ENCODE measurements around the gene ACTRT2.

Gene ACTRT2

DNA sequence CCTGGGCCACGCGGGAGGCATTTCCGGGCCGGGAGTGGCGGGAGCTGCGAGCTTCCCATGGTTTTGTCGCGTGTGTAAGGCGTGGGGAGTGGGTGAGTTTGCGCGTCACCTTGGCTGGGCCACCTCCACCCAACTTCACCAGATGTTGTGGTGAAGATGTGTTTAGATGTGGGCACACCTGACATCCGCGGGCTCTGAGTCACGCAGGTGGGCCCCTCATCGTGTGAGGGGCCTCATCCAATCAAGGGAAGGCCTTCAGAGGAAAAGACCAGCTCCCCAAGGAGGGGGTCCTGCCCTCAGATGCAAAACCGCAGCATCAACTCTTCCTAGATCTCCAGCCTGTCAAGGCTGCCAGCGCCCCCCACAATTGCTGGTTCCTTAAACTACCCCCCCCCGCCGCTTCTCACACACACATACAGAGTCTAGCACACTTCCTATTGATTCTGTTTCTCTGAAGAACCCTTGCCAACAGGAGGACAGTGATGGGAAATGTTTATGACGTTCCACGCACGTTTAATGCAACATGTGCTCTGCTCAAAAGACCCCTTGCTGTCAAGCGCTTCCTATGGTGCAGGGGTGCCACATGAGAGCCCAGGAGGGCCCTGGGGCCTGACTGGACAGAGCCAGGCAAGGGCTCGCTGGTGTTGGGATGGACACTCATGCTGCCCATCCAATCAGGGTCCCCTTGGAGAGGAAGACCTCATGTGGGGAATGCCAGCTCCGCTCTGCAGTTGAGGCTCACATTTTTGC is 11.9 kb downstream of the ACTRT2 start:
- no peak for DNase-seq

DNA sequence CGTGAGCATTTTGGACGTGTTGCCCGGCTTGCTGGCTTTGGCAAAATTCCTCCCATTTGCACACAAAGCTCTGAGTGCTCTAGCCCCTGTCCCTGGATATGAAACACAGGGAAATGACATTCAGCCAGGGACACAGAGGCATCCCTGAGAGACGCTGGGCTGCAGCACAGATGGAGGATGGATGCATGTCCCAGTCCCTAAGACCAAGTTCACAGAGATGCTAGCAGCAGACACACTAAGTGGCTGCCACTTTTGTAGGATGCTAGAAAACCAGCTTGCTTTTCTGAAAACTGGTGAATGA is 12.5 kb downstream of the ACTRT2 start:
- no peak for DNase-seq

DNA sequence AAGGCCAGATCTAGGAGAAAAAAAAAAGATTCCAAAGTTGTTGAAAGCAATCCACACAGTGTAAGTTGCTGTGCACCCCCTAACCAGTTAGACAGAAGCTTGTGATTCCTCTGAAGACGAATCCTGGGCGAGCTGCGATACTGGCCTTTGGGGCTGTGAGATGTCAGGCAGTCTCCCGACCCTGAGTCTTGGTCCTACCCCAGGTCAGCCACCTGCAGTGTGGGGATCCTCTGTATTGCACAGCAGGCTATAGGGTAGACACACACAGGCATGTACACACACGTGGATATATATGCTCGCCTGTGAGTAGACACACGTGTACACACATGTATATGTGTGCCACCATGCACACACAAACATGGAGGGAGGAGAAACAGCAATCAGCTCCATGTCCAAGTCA is 12.9 kb downstream of the ACTRT2 start:
- no peak for DNase-seq

DNA sequence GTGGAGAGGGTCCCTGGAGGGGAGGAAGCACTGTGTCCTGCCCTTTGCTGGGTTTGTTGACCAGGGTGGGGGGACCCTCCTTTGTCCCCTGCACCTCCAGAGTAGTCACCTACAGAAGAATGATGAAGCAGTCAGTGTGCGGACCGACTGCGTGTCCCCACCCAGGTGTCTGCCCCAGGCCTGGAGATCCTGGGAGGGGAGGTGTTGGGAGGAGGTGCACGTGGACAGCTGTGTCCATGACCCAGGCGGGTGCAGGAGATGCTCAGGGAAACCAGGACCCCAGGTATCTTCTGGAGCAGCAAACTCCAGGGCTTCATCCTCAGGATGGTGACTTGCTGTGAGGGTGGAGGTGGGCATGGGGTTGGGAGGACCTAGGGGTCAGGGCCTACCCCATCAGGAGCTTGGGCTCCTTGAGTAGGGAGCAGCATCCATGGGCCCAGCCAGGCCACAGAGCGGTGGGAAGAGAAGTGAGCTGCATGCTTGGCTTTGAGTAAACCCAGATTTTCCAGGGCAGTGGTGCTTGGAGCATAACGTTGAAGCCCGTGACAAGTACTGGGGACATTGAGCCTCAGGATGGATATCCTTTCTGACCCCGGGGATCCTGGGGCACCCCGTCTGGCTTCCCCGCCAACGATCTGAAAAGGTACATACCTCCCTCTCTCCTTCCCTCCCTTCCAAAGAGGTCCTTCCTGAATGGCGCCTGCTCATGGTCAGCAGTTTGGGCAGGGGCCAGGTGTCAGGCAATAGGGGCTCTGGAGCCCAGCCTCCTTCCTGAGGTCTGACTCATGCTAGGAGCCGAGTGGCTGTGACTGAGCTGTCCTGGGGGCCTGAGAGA is 13.7 kb downstream of the ACTRT2 start:
- DNase-seq, result no peak

DNA sequence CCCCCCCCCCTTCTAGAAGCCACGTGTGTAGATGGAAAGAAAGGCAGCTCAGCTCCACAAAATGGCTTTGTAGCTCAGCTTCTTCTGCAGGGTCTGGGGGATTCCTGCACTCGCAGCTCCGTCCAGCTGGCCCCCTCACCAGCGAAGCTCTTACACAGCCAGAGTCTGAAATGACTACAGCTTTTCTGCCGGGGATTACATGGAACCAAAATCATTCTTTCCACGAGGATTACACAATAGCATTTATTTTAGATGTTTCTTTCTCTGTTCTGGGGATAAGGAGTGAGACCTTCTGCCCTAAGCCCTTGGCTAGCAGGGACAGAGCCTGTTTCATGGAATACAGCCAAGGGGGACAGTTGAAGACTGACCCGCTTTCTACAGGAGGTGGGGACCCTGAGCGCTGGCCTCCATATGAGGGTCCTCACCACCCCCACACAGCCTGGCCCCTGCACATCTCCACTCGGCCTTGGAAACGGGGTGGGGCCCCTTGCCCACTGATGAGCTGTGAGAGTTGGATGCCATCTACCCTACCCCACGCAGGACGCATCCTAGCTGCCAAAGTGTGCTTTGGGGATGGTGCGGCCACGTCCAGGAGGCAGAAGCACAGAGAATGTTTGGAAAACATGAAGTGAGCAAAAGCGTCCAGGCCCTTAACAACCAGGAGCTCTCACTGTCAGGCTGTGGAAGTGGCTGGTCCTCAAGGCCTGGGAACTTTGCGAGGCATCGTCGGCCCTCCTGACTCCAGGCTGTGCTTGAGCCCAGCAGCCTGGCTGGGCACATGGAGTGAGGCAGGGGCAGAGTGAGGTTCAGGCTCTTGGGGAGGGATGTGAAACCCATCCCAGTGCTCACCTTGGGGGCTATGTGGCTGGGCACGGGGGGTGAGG is 14.5 kb downstream of the ACTRT2 start:
- DNase-seq, result no peak

DNA sequence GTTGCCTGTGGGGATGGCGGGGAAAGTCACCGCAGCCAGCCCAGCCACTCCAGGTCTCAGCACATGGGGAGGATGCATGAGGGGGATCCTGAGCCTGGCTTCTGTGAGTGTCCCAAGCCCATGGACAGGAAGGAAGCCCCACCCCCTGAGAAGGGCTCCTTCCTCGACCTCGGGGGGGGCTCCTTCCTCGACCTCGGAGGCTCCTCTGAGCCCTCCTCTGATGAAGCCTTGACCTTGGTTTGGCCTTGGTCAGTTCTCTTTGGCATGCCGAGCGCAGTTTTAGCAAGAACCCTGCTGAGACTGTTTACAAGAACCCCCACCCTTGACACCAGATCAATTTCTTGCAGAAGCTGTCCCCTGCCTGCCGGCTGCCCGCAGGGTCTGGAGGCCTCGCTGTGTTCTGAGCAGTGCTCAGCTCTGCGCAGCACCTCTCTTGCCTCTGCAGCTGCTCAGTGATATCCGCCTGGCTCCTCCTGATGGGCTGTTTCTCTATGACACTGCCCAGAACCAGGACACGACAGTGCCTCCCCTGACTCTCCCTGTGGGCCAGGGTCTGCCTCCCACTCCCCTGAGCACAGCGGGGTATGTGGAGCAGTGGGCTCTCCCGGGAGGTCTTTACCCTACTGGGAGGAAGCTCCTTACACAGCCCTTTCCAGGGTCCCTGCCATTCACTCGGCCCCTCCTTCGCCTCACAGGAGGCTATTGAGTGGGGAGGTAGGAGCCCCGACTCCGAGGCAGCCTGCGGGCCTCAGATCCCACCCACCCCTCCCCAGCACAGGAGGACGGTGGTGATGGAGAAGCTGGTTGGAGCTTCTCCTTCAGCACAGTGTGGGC is 15.4 kb downstream of the ACTRT2 start:
- no peak for DNase-seq

DNA sequence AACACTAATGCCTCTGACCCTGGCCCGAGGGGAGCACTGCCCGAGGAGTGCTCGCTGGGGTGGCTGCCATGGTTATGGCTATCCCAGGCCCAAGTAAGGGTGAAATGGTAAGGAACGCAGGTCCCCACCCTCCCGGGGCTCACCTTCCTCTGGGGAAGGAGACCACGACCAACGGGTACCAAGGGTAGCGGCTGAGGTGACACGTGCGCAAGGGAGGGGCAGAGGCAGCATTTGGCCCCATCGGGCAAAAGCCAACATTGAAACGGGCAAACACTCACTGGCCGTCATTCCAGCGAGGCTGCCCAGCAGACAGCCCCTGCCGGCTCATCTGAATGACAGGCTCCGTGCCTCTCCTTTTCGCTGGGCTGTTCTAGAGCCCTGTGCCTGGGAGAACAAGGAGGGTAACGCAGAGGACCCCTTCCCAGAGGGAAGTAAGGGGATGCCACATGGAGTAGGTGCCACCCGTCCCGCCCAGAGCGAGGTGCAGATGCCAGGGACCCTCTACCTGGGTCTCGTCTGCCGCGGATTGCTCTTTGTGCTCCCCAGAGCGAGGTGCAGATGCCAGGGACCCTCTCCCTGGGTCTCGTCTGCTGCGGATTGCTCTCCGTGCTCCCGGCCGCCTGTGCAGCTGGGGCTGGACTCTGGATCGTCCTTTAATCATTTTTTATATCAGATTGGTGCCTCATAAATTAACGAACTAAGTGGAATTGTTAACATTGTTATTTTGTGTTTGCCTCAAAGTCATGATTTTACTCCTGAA is 16.2 kb downstream of the ACTRT2 start:
- DNase-seq, result no peak

DNA sequence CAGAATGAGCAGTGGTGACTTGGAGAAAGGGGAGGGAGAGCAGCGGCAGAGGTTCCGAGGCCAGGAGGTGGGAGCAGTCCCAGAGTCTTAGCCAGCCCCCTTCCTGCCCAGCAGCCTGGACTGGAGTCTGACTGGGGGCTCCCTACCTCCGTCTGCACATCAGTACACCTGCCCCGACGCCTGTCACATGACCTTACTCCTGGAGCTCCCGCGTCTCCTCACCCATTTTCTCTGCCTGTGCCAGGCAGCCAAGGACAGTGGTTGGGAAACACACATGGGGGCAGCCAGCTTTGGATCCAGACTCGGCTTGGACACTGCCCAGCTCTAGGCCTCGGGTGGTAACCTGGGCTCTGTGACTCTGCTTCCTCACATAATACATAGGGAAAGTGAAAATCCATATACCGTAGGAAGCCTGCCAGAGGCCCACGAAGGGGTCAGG is 16.9 kb downstream of the ACTRT2 start:
- DNase-seq, result no peak

DNA sequence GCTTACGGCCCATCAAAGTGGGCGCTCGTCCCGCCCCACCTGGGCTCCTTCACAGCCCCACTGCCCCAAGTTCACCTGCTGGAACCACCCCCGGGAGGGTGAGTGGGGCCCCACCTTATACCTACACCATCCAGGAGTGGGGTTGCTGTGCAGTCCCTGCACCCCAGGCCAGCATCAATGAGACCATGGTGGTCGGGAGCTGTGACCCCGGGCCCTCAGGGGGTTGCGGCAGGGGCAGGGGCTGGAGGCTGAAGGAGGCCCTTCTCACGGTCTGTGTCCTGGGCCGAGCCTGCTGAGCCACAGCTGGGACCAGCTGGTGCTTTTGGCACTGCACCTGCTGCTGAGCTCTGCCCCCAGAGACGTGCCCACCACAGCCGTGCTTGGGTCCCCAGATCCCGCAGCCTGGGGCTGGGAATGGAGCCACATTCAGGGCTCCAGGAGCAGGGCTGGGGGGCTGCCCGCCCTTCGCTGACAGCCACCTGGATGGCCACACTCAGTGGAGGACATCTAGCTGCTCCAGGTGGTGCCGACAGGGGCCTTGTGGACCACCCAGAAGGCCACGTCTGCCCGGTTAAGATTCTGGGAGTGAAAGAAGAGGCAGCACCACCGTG is 17.4 kb downstream of the ACTRT2 start:
- DNase-seq, result no peak

DNA sequence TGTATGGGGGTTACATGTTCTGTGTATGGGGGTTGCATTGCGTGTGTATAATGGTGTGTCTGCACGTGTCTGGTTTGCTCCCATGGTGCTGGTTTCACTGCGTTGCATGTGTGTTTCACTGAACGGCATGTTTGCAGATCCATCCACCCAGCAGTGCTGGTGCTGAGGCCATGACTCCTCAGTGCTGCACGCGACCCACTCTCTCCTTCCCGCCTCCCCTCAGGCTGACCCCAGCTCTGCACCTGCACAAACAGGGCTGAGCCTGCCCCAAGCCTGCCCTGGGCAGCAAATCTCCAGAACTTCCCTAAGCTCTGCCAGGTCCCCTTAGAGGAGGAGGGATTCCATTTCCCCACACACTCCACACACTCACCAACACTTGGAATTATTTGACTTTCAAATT is 18.7 kb downstream of the ACTRT2 start:
- DNase-seq, result no peak

DNA sequence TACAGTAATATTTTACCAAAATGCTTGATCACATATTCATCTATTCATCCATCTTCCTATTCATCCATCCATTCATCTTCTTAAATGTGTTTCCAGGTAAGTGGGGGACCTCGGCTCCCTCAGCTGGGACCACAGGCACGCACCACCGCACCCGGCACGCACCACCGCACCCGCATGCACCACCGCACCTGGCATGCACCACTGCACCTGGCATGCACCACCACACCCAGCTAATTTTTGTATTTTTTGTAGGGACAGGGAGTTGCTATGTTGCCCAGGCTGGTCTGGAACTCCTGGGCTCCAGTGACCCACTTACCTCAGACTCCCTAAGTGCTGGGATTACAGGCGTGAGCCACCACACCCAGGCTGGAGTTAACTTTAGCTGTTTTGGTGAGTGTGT is 21.2 kb downstream of the ACTRT2 start:
- DNase-seq, result no peak

DNA sequence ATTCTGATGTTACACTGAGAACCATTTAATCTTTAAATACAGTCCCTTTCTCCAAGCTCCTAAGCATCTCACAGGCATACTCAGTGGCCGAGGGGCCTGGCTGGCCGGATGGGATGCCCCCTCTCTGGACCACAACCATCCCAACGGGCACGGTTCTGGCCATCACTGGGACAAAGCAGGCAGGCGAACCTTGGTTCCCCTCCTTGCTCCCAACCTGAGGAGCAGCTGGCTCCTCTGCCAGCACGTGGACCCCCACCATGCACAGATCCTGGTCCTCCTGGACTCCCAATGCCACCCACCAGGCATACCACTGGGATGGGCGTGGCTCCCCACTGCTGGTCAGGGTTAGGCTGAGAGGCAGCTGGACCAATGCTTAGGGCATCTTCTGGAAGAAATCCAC is 27.9 kb downstream of the ACTRT2 start:
- DNase-seq, result no peak

DNA sequence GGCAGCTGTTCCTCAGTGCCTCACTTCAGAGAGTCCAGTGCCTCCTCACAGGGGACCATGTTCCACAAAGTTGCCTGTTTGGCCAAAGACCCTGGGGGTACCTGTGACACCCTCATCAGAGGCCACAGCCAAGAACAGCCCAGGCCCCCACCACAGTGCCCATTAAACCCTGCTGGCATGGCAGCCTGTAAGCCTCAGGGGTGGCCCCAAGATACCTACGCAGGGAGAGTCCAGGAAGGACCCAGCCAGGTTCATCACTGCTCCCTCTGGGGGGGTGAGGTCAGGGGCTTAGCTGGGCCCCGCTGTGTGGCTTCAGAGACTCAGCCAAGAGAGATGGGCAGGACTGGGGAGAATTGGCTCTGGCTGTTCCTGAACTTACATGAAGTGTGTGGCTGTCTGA is 28.6 kb downstream of the ACTRT2 start:
- DNase-seq, result no peak

DNA sequence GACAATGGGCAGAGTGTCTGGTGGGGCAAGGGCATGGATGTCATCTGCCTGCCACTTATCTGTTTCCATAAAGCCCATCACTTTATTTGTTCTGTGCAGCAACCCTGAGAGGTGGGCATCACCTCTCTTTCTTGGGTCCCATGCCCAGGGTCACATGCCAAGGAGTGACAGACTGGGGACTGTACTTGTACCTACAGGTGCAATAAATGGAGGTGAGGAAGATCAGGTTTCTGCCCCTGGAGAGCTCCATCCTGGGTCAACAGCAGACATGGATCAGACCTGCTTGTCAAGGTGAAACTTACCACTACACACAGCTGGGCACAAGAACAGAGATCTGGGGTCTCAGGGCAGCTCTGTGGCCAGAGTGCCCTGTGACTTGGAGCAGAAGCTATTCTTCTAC is 29.3 kb downstream of the ACTRT2 start:
- DNase-seq, result no peak

DNA sequence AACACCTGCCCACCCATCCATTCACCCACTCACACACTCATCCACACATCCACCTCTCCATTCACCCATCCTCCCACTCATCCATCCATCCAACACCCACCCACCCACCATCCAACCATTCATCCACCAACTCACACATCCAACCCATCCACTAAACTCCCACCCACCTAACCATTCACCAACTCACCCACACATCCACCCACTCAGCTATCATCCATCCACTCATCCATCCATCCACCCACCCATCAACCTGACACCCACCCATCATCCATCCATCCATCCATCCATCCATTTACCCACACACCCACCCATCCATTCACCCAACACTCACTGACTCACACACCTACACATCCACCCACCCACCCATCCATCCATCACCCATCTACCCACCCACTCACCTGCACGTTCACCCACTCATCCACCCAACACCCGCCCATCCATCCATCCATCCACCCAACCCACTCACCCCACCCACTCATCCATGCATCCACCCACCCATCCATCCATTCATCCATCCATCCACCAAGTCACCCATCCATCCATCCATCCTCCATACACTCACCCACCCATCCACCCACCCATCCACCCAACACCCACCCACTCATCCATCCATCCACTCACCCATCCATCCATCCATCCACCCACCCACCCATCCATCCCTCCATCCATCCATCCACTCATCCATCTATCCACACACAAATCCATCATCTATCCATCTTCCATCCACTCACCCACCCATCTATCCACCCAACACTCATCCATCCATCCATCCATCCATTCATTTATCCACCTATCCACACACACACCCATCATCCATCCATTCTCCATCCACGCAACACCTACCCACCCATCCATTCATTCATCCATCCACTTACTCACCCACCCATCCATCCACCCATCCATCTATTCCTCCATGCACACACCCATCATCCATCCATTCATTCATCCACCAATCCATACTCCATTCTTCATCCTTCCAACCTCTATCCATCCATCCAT is 30.3 kb downstream of the ACTRT2 start:
- DNase-seq, result no peak

DNA sequence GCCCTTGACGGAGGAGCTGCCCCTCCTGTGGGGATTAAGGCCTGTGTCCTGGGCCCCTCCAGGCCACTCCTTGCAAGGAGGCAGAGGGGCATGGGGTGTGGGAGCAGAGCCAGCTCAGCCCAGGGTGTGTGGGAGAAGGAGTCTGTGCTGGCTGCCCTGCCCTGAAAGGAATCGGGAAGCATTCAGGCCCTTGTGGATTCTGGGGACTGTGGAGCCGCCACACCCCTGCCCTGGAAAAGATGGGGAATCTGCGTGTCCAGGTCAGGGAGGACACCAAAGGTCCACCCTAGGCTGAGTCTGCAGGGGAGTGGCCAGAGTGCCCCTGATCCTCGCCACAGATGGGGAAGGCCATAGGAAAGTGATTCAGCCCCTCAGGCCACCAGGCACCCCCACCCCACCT is 31.2 kb downstream of the ACTRT2 start:
- DNase-seq, result no peak

DNA sequence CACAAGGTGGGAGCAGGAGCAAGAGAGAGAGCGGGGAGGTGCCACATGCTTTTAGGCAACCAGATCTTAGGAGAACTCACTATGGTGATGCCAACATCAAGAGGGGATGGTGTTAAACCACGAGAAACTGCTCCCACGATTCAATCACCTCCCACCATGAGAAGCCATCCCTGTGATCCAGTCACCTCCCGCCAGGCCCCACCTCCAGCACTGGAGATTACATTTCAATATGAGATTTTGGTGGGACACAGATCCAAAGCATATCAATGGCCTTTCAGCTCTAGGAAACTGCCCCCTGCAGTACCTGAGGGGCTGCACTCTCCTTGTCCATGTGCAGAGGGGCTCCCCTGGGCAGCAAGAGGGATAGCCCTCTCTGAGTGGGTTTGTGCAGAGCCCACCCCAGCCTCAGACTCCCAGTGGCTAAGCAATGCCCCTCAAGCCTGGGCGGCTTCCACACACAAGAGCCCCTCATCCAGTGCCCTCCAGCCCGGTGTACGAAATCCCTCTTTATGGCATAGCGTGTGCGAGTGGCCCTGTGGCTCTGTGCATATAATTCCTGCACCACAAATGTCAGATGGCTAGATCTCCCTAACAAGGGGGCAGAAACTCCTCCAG is 32.2 kb downstream of the ACTRT2 start:
- no peak for DNase-seq

DNA sequence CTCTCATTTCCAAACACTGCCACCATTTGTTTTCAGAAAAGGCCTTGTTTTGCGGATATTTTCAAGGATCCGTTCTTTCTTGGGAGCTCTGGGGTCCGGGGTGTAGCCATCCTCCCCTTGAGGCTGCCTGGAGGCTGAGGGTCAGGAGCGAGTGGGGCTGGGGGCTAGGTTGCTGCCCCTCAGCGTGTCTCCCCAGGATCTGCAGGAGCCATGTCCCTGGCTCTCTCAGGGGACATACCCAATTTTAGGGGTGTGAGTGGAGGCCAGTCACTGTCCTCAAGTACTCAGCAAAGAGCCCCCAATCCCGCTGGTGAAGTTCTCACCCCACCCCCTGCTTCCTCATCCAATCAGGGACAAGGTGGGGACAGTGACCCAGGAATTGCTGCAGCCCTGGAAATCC is 32.7 kb downstream of the ACTRT2 start:
- DNase-seq, result no peak

DNA sequence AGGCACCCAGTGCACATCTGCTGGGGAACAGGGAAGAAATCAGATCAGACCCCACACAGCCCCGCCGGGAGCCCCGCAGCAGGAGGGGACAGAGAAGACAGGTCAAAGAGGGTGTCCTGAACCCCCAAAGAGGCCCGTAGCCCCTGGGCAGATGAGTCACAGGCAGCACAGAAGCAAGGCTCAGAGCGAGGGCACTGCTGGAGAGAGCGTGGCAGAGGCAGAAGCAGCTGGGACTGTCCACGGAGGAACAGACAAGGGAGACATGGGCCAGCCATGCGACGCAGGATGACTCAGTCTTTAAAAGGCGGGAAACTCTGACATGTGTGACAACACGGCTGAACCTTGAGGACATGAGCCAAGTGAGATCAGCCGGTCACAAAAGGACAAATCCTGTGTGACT is 33.2 kb downstream of the ACTRT2 start:
- DNase-seq, result no peak

DNA sequence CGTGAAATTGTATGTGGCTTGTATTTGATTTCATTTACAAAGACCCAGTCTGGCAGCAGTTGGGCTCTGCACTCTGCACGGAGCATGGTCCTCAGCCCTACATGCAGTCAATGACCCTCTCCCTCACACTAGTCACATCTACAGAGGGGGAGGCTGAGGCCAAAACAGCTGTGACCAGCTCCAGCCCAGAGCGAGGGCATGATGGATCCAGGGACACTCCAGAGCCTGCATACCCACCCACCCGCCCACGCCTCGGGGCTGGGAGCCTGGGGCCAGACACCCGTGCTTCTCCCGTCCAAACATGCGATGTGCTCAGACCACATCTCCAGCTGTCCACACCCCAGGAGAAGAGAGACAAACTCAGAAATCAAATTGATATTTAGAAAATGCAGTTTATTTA is 33.8 kb downstream of the ACTRT2 start:
- DNase-seq, result no peak

Data from Kasumi-1 (cell line).